GM19324 (cell line): ENCODE results near the gene ASPSCR1.

Source experiments
- ATAC-seq: cut with Tn5 transposase; IDR thresholded peaks from one replicate; pipeline ENCODE4 v1.9.1; 2021; ENCODE audit warnings: mild to moderate bottlenecking, moderate library complexity; ENCODE audit not compliant: unreplicated experiment, low FRiP score

ASPSCR1 gene

DNA sequence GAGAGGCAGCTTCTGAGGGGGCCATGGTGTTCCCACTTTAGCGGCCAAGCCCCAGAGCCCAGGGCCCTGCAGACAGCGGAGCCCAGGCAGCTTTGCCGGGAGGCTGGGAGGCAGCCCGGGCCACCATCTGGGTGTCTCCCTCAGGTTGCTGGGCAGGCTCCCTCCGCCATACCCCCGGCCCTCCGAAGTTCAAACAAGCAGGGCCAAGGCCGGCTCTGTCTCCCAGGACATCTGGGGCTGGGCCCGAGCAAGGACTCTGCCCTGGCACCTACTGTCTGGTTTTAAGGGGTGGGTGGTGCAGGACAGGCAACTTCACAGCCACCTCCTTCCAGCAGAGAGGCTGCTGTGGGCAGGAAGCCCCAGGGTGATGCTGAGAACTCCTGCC lies 85.5 kb downstream of the ASPSCR1 start:
- ATAC-seq, result no peak

DNA sequence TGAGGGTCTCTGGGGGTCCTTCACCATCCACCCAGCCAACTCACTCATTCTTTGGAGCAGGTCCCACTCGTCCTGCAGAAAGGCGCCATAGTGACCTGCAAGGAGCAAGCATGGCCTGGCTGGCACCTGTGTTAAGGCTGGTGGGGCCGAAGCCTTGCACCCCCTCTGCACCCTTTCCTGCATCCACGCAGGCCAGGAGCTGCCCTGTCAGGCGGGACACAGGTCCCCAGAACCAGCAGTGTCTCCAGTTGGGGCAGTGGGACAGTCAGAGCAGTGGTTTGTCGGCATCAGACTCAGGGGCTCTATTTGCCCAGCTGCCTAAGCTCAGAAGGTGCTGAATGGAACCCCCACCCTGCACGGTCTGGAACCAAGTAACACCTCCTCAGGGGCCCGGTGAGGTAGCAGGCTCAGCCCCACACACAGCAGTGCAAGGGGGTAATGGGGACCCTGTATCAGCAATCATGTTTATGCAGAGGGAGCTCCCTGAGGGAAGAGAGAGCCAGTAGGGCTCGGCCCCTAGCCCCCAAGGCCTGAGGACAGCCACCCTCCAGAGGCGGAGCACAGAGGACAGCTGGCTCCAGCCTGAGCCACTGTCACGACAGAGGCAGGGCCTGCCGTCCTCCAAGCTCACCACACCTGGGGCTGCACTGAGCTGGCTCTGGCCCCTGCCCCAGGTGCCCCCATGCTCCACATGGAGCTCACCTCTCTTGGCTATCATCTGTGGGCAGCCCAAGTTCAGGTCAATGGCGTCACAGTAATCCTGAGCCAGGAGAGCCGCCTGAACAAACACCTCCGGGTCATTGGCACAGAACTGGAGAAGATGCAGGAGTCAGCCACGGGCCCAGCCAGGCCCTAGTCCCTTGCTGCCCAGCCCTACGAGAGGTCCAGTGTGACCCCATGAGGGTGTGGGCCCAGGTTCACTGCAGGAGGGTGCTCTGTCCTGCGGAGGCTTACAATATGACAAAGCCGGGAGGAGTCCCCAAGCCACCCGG lies 86.3 kb downstream of the ASPSCR1 start:
- ATAC-seq, result no peak

DNA sequence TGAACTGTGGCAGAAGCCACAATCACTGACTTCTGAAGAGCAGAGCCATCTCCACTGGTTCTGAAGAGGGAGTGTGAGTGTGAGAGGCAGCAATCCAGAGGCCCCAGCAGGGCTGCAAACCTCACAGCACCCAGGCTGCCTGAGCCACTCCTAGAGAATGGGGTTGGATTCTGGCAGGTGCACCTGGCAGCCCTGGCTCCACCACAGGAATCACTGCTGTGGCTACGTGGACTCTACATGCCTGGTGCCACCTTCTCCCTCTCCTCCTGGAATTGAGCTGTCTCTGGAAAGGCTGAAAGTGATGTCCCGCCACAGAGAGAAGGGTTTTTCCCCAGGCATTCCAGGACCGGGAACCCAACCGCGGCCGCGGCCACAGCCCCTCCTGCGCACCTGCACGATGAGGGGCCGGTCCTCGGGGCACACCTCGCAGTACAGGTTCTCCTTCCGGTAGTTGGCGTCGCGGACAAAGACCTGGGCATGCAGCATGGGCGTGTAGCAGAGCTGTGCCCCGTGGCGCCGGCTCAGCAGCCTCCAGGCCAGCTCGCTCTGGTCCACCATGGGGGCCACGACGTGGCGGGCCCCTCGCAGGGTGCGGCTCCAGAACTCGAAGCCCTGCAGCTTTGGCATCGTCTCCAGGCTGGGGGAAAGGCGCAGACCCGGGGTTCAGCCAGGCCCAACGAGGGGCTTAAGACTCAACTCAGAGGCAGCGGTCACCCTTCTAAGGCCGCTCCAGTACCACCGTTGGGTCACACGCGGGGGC lies 87.2 kb downstream of the ASPSCR1 start:
- no peak for ATAC-seq

DNA sequence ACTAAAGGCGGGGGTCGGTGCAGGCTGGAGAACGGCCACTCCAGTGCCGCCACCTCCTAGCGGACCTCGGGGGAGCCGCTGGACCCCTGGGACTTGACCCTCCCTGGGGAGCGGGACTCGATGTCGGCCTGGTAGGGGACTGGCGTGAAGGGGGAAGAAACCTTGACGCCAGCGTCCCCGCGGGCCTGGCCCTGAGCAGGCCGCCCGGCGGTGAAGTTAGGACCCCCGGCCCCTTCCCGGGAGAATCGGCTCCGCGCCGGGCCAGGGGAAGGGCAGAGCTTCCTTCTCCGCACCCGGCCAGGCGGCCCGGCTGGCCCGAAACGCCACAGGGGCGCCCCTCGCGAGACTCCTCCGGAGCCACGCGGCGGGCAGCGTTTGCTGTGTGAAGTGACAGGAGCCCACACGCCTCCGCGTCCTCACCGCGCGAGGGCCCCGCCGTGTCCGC lies 87.8 kb downstream of the ASPSCR1 start:
- ATAC-seq, result peak; percentile 31

DNA sequence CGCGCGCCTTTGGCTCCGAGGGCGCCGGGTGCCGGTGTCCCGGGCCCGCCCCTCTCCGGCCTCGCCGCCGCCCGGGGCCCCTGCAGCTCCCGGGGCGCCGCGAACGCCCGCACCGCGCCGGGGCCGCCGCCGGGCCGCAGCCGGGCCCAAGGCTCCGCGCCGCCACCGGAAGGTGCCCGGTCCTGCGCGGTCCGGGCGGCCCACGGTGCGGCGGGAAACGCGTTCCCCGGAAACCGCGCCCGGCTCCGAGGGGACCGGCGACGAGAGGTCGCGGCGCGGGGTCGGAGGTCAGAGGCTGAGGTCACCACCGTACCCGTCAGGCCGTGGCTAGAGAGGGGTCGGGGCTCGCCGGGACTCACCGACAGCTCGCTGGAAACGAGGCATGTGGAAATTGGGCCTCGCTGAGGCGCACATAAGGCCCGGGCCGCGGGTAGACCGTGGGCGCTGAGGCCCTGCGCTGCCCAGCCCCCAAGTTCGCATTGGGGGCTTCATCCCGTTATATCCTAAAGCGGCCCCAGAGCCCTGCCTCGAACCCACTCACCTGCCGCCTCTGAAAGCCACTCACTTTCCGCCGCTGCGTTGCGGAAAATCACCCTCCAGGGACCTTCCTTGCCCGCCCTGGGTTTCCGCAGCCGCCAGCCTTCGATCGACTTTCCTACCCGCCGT lies 88.3 kb downstream of the ASPSCR1 start, which contains the start of gene DUS1L:
DUS1L (minus strand) TSS at position 167 of the 666 bp plus-strand sequence. CDS start 745 bp downstream, outside the sequence.
- ATAC-seq, result peak; percentile 77
